CD4-positive, alpha-beta T cell (primary cell): ENCODE measurements around the gene PPIL1. TPM values are rescaled to one million over a fixed set of nuclear protein-coding genes. Genes with fewer than 3 reads are reported as not detected.

Source experiments
- ATAC-seq: fragments of 200-7000 bp; cut with Tn5 transposase; one replicate; pipeline ENCODE4 v1.10.0; 2022; ENCODE audit warnings: mild to moderate bottlenecking; ENCODE audit not compliant: poor library complexity
- CTCF ChIA-PET: fragments of 350-600 bp; sonication (Branson Sonifier 250); formaldehyde crosslinking; loops from one replicate; lab custom pipeline; 2021; ENCODE audit warnings: antibody characterized with exemption, inconsistent platforms; lab: Charles Lee
- POLR2A ChIA-PET: fragments of 350-600 bp; sonication (Branson Sonifier 250); formaldehyde crosslinking; loops from one replicate; lab custom pipeline; 2021; ENCODE audit warnings: antibody characterized with exemption, inconsistent platforms; lab: Charles Lee
- DNase-seq, 14 experiments: peaks; one replicate each; pipeline ENCODE4 v3.0.0-alpha.2; 2013 to 2020; ENCODE audit warnings: mixed read lengths in 2 of 14
- H3K27ac ChIP-seq, 2 donors: one replicate each; pipeline versions ENCODE4 v1.5.1 to v1.7.0; 2013; ENCODE audit warnings: low read length in 2 of 2, low read depth in 1 of 2, mild to moderate bottlenecking in 1 of 2
- H3K27me3 ChIP-seq, 2 experiments: 1 replicate in 1 of 2; 2 replicates in 1 of 2; pipeline versions ENCODE4 v1.6.1 to v1.7.0; 2013; ENCODE audit warnings: low read length in 2 of 2, control low read depth in 1 of 2, mild to moderate bottlenecking in 1 of 2, moderate library complexity in 1 of 2; ENCODE audit not compliant: insufficient read depth in 2 of 2, control insufficient read depth in 1 of 2
- H3K36me3 ChIP-seq: one replicate; pipeline ENCODE4 v1.6.1; 2013; ENCODE audit warnings: low read length, control low read depth; ENCODE audit not compliant: insufficient read depth
- H3K4me1 ChIP-seq: one replicate; pipeline ENCODE4 v1.6.1; 2013; ENCODE audit warnings: low read length, control low read depth; ENCODE audit not compliant: insufficient read depth
- H3K4me3 ChIP-seq: one replicate; pipeline ENCODE4 v1.5.1; 2013; ENCODE audit warnings: mild to moderate bottlenecking, low read length, moderate library complexity
- H3K9me3 ChIP-seq, 2 experiments: 1 replicate in 1 of 2; 2 replicates in 1 of 2; pipeline versions ENCODE4 v1.6.1 to v1.7.0; 2013; ENCODE audit warnings: low read length in 2 of 2, mild to moderate bottlenecking in 2 of 2, control low read depth in 1 of 2, moderate library complexity in 1 of 2; ENCODE audit not compliant: control insufficient read depth in 1 of 2, insufficient read depth in 1 of 2
- H3K27ac Mint-ChIP-seq: one replicate; pipeline ENCODE4 v1.8.0; 2020; ENCODE audit warnings: mixed read lengths
- H3K27me3 Mint-ChIP-seq: one replicate; pipeline ENCODE4 v1.8.0; 2021; ENCODE audit warnings: mixed read lengths
- H3K36me3 Mint-ChIP-seq: one replicate; pipeline ENCODE4 v1.8.0; 2021; ENCODE audit warnings: low read depth, mixed read lengths
- H3K4me1 Mint-ChIP-seq: one replicate; pipeline ENCODE4 v1.8.0; 2021; ENCODE audit warnings: low read depth, mixed read lengths
- H3K4me3 Mint-ChIP-seq: one replicate; pipeline ENCODE4 v1.8.0; 2020; ENCODE audit warnings: mild to moderate bottlenecking, mixed read lengths
- H3K9me3 Mint-ChIP-seq: one replicate; pipeline ENCODE4 v1.8.0; 2020; ENCODE audit warnings: mixed read lengths
- CTCF ChIP-seq: fragments of 200-600 bp; IDR thresholded peaks from one replicate; pipeline ENCODE4 v1.8.0; 2022; ENCODE audit warnings: antibody characterized with exemption, mild to moderate bottlenecking
- intact Hi-C, 2 experiments: fragments of 100-400 bp; cut with DNase I in 1 of 2; cut with micrococcal nuclease in 1 of 2; formaldehyde crosslinking; loops; one replicate each; pipeline versions ENCODE4 v1.15.1 to v1.9.0; 2023 to 2025; cut with DNase I, micrococcal nuclease
- total RNA-seq, 174 experiments: library from RNA in 2 of 174; stranded (reverse) in 2 of 174; gene quantifications; one replicate each; pipeline ENCODE4 v1.2.3 and lab custom pipeline; 2021 to 2026

Gene PPIL1
- total RNA-seq, 2 experiments from 2014 or later, result 1.8 to 2.2 TPM

- ChIA-PET CTCF (interaction anchor here (1.2 kb wide), 1 partner anchor 24 kb away, joined by 3 read pairs; no protein-coding TSS in a partner anchor), POLR2A (interaction anchor here (0.8 kb wide), 1 partner anchor 88 kb away, joined by 3 read pairs; no protein-coding TSS in a partner anchor)
- Mint-ChIP-seq H3K4me3 (no peak overlapping the region), H3K4me1 (no peaks in the 10 kb centered on the region), H3K27me3 (no peaks in the 10 kb centered on the region), H3K36me3 (peaks cover 72% of the 10 kb centered on the region), H3K27ac (no peak overlapping the region), H3K9me3 (no peaks in the 10 kb centered on the region)
- DNase-seq (no peak), ATAC-seq (no peak)
- Histone ChIP-seq H3K4me1 (no peaks in the 10 kb centered on the region), H3K9me3 (no peaks in the 10 kb centered on the region), H3K27ac (no peak overlapping the region), H3K36me3 (peaks cover 45% of the 10 kb centered on the region), H3K4me3 (no peak overlapping the region), H3K27me3 (no peaks in the 10 kb centered on the region)
- TF ChIP-seq CTCF, result no peak
- intact Hi-C loops, result no loop called here
Observed at GRCh38 chr6:36857325-36857724, 17.3 kb downstream of the PPIL1 start.

- POLR2A ChIA-PET, result no interaction called here
- no peaks in the 10 kb centered on the region for H3K27me3 Mint-ChIP-seq
- H3K4me3 Mint-ChIP-seq, result no peak overlapping the region
- peaks cover 73% of the 10 kb centered on the region for H3K36me3 Mint-ChIP-seq
- no peaks in the 10 kb centered on the region for H3K9me3 Mint-ChIP-seq
- no peak overlapping the region for H3K27ac Mint-ChIP-seq
- DNase-seq (no peak), ATAC-seq (no peak)
- intact Hi-C loops, result no loop called here
- no peak overlapping the region for H3K27ac ChIP-seq
- no peaks in the 10 kb centered on the region for H3K4me1 Mint-ChIP-seq
- H3K27me3 ChIP-seq, result no peaks in the 10 kb centered on the region
- no peak overlapping the region for H3K4me3 ChIP-seq
- H3K9me3 ChIP-seq, result no peaks in the 10 kb centered on the region
- H3K4me1 ChIP-seq, result no peaks in the 10 kb centered on the region
- CTCF ChIA-PET, result interaction anchor here (1.2 kb wide), 1 partner anchor 25 kb away, joined by 3 read pairs; no protein-coding TSS in a partner anchor
- H3K36me3 ChIP-seq, result peaks cover 44% of the 10 kb centered on the region
- TF ChIP-seq CTCF, result no peak
Observed at GRCh38 chr6:36856277-36856676, 18.3 kb downstream of the PPIL1 start.

DNA sequence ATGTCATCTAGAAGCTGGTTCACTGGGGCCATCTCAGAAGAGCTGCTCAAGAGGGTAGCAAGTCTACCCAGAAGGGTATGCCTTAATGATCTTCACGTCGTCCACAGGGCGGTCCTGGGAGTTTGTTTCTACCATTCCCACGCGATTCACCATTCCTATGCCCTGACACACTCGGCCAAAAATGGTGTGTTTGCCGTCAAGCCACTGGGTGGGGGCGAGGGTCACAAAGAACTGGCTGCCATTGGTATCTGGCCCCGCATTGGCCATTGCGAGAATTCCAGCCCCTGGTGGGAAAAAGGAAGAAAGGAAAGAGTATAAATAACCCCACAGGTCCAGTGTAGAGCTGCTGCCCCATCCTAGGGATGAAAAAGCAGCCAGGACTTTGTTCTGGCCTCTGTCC lies 18.9 kb downstream of the PPIL1 start:
- intact Hi-C loops, result no loop called here
- H3K27ac ChIP-seq, result no peak overlapping the region
- no peak overlapping the region for H3K4me3 ChIP-seq
- no peak for DNase-seq
- no peaks in the 10 kb centered on the region for H3K27me3 ChIP-seq
- no peaks in the 10 kb centered on the region for H3K4me1 Mint-ChIP-seq
- ChIA-PET POLR2A (no interaction called here), CTCF (no interaction called here)
- TF ChIP-seq CTCF, result no peak
- ATAC-seq, result no peak
- no peaks in the 10 kb centered on the region for H3K27me3 Mint-ChIP-seq
- H3K9me3 Mint-ChIP-seq, result peaks cover 2% of the 10 kb centered on the region
- no peaks in the 10 kb centered on the region for H3K4me1 ChIP-seq
- peaks cover 71% of the 10 kb centered on the region for H3K36me3 Mint-ChIP-seq
- H3K4me3 Mint-ChIP-seq, result no peak overlapping the region
- peaks cover 44% of the 10 kb centered on the region for H3K36me3 ChIP-seq
- no peak overlapping the region for H3K27ac Mint-ChIP-seq
- H3K9me3 ChIP-seq, result peaks cover 4% of the 10 kb centered on the region in 2 experiments
